CD4-positive, alpha-beta T cell treated with Interleukin-21 for 1 hour (primary cell): Measurements from ENCODE around the gene CPNE8.

Experiments used
- DNase-seq: peaks from one replicate; pipeline ENCODE4 v3.0.0-alpha.2; 2020

The CPNE8 gene

DNA sequence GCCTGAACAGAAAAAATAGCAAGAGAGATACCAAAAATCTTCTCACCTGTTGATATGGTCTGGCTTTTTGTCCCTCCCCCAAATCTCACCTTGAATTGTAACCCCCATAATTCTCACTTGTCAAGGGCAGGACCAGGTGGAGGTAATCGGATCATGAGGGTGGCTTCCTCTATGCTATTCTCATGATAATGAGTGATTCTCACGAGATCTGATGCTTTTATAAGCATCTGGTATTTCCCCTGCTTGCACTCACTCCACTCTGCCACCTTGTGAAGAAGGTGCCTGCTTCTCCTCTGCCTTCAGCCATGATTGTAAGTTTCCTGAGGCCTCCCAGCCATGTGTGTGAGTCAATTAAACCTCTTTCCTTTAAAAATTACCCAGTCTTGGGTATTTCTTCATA, 291.2 kb downstream of the CPNE8 start:
- no peak for DNase-seq

DNA sequence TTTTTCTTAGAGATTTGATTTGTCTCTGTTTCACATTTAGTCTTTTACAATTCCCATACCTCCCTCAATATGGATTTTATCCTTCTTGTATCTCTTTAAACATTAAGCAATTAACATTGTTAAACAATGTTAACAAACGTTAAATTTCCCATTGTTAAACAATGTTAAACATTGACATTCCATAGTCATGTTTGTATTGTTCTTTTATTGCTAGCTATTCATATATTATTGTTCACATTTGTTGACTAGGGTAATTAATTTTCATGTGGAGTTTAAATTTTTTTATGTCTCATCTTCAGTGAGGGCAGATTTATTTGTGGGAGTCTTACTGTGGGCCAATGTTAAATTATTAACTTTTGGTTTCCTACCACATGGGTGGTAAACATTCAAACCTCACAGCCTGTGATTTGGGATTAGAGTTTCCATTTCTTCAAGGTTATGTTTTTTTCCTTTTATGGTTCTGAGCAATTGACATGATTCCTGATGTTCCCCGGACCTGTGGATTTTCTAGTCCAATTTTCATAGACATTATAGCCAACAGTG, 294.5 kb downstream of the CPNE8 start:
- DNase-seq = no peak

DNA sequence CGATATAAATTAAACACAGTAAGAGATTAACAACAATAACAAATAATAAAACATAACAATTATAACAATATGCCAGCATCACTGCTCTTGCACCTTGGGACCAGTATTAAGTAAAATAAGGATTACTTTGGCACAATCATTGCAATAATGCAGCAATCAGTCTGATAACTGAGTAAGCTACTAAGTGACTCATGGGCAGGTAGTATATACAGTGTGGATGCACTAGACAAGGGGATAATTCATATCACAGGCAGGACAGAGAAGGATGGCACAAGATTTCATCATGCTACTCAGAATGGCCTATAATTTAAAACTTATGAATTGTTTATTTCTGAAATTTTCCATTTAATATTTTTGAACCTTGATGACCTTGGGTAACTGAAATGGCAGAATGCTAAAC, 298.1 kb downstream of the CPNE8 start:
- DNase-seq = no peak
